ENCODE measurements around the gene TSPAN9.

DNA sequence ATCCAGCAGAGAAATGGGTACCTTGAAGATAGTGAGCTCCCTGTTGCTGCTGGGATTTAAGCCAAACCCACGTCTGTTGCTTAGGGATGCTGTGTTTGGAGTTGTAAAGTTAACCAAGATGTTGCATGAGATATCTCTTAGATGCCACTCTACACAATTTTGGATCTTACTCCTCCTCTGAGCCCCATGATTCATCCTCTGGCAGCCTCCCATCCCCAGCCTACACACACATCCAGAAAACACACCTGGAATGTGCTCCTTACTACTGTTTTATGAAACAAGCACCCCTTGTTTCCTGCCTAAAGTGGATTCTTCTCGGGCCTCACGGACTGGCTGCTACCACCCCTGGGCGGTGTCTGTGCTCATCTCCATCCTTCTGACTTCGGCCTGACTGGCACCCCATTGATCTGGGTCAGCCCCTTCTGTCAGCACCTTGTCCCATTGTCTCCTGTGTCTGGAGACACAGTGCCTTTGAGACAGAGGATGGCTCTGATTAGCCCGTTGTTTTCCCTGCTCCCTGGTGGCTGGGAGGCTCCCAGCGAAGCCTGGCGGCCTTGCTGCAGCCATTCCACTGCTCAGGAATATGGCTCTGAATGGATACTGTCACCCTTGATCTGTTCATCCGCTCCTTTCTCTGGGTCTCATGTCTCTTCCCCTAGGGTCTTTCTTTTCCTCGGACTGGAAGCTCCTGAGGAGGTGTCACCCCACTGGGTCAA lies 24.3 kb downstream of the TSPAN9 start:
- TF ChIP-seq POLR2AphosphoS5 (IDR thresholded peaks at IDR 0.05) = no peak
- no peak for TF ChIP-seq POLR2A (IDR thresholded peaks at IDR 0.05)
- TF ChIP-seq, protein P1, sequence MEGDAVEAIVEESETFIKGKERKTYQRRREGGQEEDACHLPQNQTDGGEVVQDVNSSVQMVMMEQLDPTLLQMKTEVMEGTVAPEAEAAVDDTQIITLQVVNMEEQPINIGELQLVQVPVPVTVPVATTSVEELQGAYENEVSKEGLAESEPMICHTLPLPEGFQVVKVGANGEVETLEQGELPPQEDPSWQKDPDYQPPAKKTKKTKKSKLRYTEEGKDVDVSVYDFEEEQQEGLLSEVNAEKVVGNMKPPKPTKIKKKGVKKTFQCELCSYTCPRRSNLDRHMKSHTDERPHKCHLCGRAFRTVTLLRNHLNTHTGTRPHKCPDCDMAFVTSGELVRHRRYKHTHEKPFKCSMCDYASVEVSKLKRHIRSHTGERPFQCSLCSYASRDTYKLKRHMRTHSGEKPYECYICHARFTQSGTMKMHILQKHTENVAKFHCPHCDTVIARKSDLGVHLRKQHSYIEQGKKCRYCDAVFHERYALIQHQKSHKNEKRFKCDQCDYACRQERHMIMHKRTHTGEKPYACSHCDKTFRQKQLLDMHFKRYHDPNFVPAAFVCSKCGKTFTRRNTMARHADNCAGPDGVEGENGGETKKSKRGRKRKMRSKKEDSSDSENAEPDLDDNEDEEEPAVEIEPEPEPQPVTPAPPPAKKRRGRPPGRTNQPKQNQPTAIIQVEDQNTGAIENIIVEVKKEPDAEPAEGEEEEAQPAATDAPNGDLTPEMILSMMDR (IDR thresholded peaks at IDR 0.05) = no peak
- TF ChIP-seq EP300 (IDR thresholded peaks at IDR 0.05) = no peak
